Ishikawa (cell line): ENCODE measurements around the gene RNF146.

ENCODE experiments used
- CEBPB ChIP-seq: IDR thresholded peaks from 2 replicates; pipeline ENCODE4 v1.6.1; 2012
- CREB1 ChIP-seq: IDR thresholded peaks from 2 replicates; pipeline ENCODE4 v1.6.1; 2012; ENCODE audit warnings: low read depth
- EGR1 ChIP-seq: IDR thresholded peaks from 2 replicates; pipeline ENCODE4 v1.6.1; 2012
- EP300 ChIP-seq: IDR thresholded peaks from 2 replicates; pipeline ENCODE4 v1.6.1; 2012; ENCODE audit warnings: borderline replicate concordance
- FOXM1 ChIP-seq: IDR thresholded peaks from 2 replicates; pipeline ENCODE4 v1.6.1; 2012; ENCODE audit warnings: low read depth, borderline replicate concordance
- NFIC ChIP-seq: IDR thresholded peaks from 2 replicates; pipeline ENCODE4 v1.6.1; 2012
- RAD21 ChIP-seq: IDR thresholded peaks from 2 replicates; pipeline ENCODE4 v1.6.1; 2012; ENCODE audit warnings: low read depth
- TAF1 ChIP-seq: IDR thresholded peaks from 2 replicates; pipeline ENCODE4 v1.6.1; 2012; ENCODE audit warnings: low read depth, mild to moderate bottlenecking
- TCF12 ChIP-seq: IDR thresholded peaks from 2 replicates; pipeline ENCODE4 v1.6.1; 2012; ENCODE audit warnings: low read depth
- TEAD4 ChIP-seq: IDR thresholded peaks from 2 replicates; pipeline ENCODE4 v1.6.1; 2012
- YY1 ChIP-seq: IDR thresholded peaks from 2 replicates; pipeline ENCODE4 v1.6.1; 2012; ENCODE audit warnings: low read depth
- ZBTB7A ChIP-seq: IDR thresholded peaks from 2 replicates; pipeline ENCODE4 v1.6.1; 2012; ENCODE audit warnings: low read depth
- TF ChIP-seq, protein P1 (sequence below): IDR thresholded peaks from 2 replicates; pipeline ENCODE4 v1.6.1; 2012
- TF ChIP-seq, protein P2 (sequence below): IDR thresholded peaks from 2 replicates; pipeline ENCODE4 v1.6.1; 2012
- TF ChIP-seq, protein P3 (sequence below): IDR thresholded peaks from 2 replicates; pipeline ENCODE4 v1.6.1; 2012; ENCODE audit warnings: low read depth, mild to moderate bottlenecking

RNF146 gene, protein sequence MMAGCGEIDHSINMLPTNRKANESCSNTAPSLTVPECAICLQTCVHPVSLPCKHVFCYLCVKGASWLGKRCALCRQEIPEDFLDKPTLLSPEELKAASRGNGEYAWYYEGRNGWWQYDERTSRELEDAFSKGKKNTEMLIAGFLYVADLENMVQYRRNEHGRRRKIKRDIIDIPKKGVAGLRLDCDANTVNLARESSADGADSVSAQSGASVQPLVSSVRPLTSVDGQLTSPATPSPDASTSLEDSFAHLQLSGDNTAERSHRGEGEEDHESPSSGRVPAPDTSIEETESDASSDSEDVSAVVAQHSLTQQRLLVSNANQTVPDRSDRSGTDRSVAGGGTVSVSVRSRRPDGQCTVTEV

DNA sequence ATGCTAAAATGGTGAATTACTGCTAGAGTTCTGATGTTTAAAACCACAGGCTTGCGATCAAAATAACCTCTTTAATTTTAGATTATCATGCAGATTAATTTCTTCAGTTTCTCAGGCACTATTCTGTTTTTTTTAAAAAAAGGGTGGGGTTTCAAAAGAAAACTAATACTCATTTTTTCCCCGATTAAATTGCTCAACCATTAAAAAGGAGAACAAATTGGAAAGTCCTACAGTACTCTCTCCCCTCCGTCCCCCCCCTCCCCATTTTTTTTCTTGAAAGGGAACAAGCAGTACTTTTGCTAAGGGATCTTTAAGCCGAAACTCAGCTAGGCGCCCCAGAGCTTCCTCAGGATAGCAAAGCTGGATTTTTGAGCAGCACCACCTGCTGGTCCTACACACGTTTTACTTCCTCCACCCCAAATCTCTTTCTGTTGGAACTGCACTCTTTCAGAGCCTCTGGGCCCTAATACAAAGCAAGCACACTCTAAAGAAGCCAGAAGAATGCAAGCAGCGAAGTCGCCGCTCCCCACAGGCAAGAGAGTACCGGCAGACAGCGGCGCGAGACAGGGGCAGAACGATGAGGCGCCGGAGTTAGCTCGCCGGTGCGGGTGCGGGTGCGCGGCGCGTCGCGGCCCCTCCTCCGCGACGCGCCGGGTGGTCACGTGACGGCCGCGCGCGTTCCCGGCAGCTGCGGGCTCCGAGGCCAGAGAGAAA, at the start of gene RNF146:
TSS of gene RNF146 (plus strand) at position 687 of the 714 bp plus-strand sequence. CDS start 13,475 bp downstream, outside the sequence.
- TF ChIP-seq RAD21 (peak; percentile 36; the same call in 1 of the 2 replicates), FOXM1 (no peak)
- TF ChIP-seq, protein P1, sequence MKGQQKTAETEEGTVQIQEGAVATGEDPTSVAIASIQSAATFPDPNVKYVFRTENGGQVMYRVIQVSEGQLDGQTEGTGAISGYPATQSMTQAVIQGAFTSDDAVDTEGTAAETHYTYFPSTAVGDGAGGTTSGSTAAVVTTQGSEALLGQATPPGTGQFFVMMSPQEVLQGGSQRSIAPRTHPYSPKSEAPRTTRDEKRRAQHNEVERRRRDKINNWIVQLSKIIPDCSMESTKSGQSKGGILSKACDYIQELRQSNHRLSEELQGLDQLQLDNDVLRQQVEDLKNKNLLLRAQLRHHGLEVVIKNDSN = peak; percentile 94

DNA sequence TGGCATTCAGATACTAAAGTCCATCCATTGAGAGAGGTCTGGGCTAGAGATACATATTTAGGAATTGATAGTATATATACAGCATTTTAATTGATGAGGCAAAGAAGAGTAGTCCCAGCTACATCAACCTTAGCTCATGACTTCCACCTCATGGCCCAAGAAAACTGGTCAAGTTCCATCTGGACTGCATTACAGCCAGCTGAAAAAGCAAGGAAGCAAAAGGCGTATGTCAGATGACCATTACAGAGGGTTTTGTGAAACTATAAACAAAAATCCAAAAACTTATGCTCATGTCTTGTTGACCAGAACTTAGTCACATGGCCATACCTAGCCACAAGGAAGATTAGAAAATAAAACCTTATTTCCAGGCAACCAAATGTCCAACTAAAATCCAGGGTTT, 46.8 kb upstream of the RNF146 start:
- TF ChIP-seq ZBTB7A (no peak), TCF12 (no peak), FOXM1 (no peak), YY1 (no peak), CEBPB (no peak)

DNA sequence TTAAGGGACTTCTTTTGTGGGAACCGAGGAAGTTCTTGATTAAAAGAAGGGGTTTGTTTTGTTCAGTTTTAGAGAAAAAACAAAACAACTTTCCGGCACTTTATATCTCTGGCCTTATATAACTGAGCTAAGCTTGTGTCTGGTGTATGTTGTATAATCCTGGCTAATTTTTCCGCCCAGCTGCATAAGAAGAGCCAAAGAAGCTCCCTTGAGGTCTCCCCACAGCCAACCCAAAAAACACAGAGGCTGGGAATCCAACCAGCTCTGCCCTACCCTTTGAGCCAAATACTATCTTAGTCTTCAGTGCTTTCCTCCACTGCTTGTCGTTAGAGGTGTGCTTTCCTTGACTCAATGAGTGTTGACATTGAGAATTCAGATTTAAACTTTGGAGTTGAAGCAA, 45.5 kb upstream of the RNF146 start:
- TF ChIP-seq, protein P1 = no peak
- TF ChIP-seq CREB1 (no peak), EGR1 (no peak), CEBPB (no peak), TAF1 (no peak), TEAD4 (no peak), TCF12 (no peak), ZBTB7A (no peak), RAD21 (no peak), YY1 (no peak), EP300 (no peak), FOXM1 (no peak), NFIC (no peak)
- TF ChIP-seq, protein P2, sequence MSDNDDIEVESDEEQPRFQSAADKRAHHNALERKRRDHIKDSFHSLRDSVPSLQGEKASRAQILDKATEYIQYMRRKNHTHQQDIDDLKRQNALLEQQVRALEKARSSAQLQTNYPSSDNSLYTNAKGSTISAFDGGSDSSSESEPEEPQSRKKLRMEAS = no peak
- TF ChIP-seq, protein P3, sequence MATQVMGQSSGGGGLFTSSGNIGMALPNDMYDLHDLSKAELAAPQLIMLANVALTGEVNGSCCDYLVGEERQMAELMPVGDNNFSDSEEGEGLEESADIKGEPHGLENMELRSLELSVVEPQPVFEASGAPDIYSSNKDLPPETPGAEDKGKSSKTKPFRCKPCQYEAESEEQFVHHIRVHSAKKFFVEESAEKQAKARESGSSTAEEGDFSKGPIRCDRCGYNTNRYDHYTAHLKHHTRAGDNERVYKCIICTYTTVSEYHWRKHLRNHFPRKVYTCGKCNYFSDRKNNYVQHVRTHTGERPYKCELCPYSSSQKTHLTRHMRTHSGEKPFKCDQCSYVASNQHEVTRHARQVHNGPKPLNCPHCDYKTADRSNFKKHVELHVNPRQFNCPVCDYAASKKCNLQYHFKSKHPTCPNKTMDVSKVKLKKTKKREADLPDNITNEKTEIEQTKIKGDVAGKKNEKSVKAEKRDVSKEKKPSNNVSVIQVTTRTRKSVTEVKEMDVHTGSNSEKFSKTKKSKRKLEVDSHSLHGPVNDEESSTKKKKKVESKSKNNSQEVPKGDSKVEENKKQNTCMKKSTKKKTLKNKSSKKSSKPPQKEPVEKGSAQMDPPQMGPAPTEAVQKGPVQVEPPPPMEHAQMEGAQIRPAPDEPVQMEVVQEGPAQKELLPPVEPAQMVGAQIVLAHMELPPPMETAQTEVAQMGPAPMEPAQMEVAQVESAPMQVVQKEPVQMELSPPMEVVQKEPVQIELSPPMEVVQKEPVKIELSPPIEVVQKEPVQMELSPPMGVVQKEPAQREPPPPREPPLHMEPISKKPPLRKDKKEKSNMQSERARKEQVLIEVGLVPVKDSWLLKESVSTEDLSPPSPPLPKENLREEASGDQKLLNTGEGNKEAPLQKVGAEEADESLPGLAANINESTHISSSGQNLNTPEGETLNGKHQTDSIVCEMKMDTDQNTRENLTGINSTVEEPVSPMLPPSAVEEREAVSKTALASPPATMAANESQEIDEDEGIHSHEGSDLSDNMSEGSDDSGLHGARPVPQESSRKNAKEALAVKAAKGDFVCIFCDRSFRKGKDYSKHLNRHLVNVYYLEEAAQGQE = no peak

DNA sequence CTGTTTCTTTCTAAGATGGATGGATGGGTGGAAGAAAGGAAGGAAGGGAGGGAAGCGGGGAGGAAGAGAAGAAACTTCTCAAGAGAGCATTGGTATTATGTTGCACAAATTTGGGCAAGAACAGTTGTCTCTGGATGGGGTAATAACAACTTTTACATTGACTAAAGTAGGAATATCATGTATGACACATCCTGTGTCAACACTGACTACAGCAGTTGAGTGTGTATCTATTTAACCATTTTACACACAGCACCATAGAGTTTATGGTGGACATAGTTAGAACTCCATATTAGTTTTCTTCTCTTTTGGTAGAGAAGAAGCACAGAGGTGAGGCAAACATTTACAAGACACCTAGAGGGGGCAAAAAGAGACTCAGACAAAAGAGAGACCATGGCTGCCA, 44.2 kb upstream of the RNF146 start:
- TF ChIP-seq ZBTB7A (no peak), EP300 (no peak)
- TF ChIP-seq, protein P3 = no peak

DNA sequence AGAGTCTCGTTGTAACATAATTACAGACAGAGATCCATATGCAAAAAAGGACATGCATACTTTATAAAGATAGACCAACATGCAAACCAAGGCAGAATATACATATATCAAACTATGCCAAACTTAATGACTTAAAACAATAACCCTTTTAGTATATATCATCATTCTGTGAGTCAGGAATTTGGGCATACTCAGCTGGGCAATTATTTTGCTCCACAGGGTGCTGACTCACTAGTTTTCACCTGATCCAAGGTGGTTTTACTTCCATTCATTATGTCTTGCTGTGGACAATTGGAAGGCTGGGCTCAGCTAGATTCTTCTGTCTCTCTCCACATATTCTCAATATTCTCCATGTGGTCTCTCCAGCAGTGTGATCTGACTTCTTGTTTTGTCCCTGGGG, 41.2 kb upstream of the RNF146 start:
- TF ChIP-seq FOXM1 = no peak
- 0 out of 2 replicates have a peak, but pooled peaks have one; percentile 19 for TF ChIP-seq EP300
- no peak for TF ChIP-seq CEBPB
- TF ChIP-seq TEAD4 = peak; percentile 58

DNA sequence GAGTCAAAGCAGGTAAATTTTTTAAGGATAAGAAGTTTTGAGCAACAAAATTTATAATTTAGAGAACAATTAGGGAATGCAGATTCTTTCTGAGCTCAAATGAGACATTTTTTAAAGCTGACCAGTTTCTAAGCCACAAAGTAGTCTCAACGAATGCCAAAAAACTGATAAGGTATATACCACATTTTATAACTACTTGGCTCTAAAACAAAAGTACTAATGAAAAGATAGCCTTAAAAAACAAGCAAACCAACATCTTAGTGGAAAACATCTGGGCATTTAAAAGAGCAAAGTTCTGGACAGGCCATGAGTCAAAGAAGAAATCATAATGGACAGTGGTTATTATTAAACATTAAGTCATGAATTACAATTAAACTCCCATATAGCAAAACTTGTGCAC, 23.2 kb upstream of the RNF146 start:
- TF ChIP-seq, protein P2 = no peak
- TF ChIP-seq CEBPB = no peak
- TF ChIP-seq NFIC = no peak
- no peak for TF ChIP-seq TCF12
- no peak for TF ChIP-seq ZBTB7A
- TF ChIP-seq, protein P1 = no peak
- TF ChIP-seq EGR1 = no peak
- TF ChIP-seq, protein P3 = no peak
- TF ChIP-seq TAF1 = no peak
- no peak for TF ChIP-seq FOXM1
- no peak for TF ChIP-seq EP300
- no peak for TF ChIP-seq CREB1
- TF ChIP-seq YY1 = no peak
- TF ChIP-seq TEAD4 = no peak
- TF ChIP-seq RAD21 = no peak
